PC-3 (cell line): ENCODE results near the gene TXNRD1.

ENCODE experiments used
- CTCF ChIP-seq: fragments of 300-600 bp; sonication (generic); conservative IDR thresholded peaks from 2 replicates; pipeline ENCODE4 v1.5.1; 2017; ENCODE audit warnings: antibody characterized with exemption, low read depth, mild to moderate bottlenecking, low read length
- EZH2 ChIP-seq: fragments of 300-600 bp; sonication (generic); IDR thresholded peaks from one replicate; pipeline ENCODE4 v1.6.1; 2017; ENCODE audit warnings: antibody characterized with exemption, mild to moderate bottlenecking, low read length; ENCODE audit not compliant: unreplicated experiment
- EZH2phosphoT487 ChIP-seq: fragments of 300-600 bp; sonication (generic); IDR thresholded peaks from 2 replicates; pipeline ENCODE4 v1.6.1; 2018; ENCODE audit warnings: mild to moderate bottlenecking, antibody characterized with exemption, low read length, borderline replicate concordance

DNA sequence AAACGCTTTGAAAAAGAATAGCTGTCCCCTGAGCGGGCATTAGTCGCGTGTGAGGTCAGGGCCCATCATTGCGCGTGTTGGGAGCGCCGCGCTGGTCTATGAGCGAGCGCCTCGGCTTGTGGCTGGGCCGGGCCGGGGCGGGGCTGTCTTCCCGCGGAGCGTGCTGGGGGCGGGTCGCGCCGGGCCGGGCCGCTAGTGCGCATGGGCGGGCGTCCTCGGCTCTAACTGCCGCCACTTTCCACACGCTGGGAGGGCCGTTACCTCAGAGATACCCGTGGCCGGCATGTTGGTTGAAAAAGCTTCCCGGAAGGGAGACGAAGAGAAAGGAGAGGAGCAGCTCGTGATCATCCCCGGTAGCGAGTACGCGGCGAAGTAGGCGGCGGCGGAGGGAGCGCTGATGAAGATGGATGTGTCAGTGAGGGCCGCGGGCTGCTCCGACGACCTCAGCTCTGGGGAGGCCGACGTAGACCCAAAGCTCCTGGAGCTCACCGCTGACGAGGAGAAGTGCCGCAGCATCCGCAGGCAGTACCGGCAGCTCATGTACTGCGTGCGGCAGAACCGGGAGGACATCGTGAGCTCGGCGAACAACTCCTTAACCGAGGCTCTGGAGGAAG lies 88.1 kb downstream of the TXNRD1 start, which contains the start of gene EID3:
- no peak for TF ChIP-seq CTCF
- no peak for TF ChIP-seq EZH2phosphoT487
- no peak for TF ChIP-seq EZH2
